ENCODE data around the gene SLC14A1. TPM values are rescaled to one million over a fixed set of nuclear protein-coding genes. Genes with fewer than 3 reads are reported as not detected.

SLC14A1 gene
- total RNA-seq, 1 experiment from 2014 or later = not detected

DNA sequence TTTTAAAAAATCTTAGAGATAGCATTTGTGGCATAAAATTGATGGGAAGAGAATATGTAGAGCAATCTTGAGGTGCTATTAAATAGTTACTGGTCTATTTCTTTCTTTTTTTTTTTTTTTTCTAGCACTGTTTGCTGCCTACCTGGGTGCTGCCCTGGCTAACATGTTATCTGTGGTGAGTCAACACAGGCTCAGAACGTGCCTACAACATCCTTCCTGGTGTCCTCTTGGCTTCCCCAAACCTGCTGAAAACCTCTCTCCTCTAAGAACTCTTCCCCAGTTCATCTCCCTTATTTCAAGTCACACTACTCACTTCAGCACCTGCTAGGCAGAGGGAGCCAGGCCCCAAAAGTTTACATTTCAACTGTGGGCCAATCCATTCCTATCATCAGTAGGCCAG lies 45.1 kb upstream of the SLC14A1 start:
- H3K79me2 ChIP-seq (ENCODE audit: low read depth) = no peaks in the 10 kb centered on the region
- CTCF ChIA-PET = no interaction called here

GRCh38 chr18:45680066-45680690 lies 43.8 kb upstream of the SLC14A1 start:
- Histone ChIP-seq H3K4me3 (no peak overlapping the region), H3K9me2 (ENCODE audit: insufficient read depth) (no peaks in the 10 kb centered on the region), H4K20me1 (ENCODE audit: insufficient read depth) (no peaks in the 10 kb centered on the region), H3K79me2 (ENCODE audit: low read depth) (no peaks in the 10 kb centered on the region), H3K27me3 (ENCODE audit: insufficient read depth, low read depth) (no peaks in the 10 kb centered on the region), H3K4me2 (no peak overlapping the region), H3K36me3 (ENCODE audit: low read depth) (no peaks in the 10 kb centered on the region), H3F3A (ENCODE audit: insufficient read depth, low read depth) (no peaks in the 10 kb centered on the region), H3K9me3 (ENCODE audit: insufficient read depth, low read depth) (no peaks in the 10 kb centered on the region), H2AFZ (no peak overlapping the region), H3K27ac (no peak overlapping the region), H3K4me1 (replicated peaks; ENCODE audit: insufficient read depth) (no peaks in the 10 kb centered on the region)
- CTCF ChIA-PET = no interaction called here
- intact Hi-C loops (cut with micrococcal nuclease; ENCODE audit: unreplicated experiment) = no loop called here
- DNase-seq = peak in 1 of 2 experiments; percentile 38
- BruUV-seq (replicated peaks) = no TSS peak
- POLR2A ChIA-PET (ENCODE audit: unreplicated experiment) = no interaction called here
- TF ChIP-seq CTCF (conservative IDR thresholded peaks at IDR 0.05) (no peak), EZH2 (IDR thresholded peaks at IDR 0.05; ENCODE audit: low read depth) (no peak)

More for the DNA sequence above, 45.1 kb upstream of the SLC14A1 start:
- no peak for DNase-seq
- intact Hi-C loops (cut with micrococcal nuclease; ENCODE audit: unreplicated experiment) = no loop called here
- no peaks in the 10 kb centered on the region for H3K27me3 ChIP-seq (ENCODE audit: insufficient read depth, low read depth)
- H2AFZ ChIP-seq = no peak overlapping the region
- H3F3A ChIP-seq (ENCODE audit: insufficient read depth, low read depth) = no peaks in the 10 kb centered on the region
- H3K9me2 ChIP-seq (ENCODE audit: insufficient read depth) = no peaks in the 10 kb centered on the region
- no peak overlapping the region for H3K4me2 ChIP-seq
- H3K4me1 ChIP-seq (replicated peaks; ENCODE audit: insufficient read depth) = no peaks in the 10 kb centered on the region
- H3K9me3 ChIP-seq (ENCODE audit: insufficient read depth, low read depth) = no peaks in the 10 kb centered on the region
- no peak overlapping the region for H3K27ac ChIP-seq
- no peaks in the 10 kb centered on the region for H4K20me1 ChIP-seq (ENCODE audit: insufficient read depth)
- no peak overlapping the region for H3K4me3 ChIP-seq
- no peak for TF ChIP-seq EZH2 (IDR thresholded peaks at IDR 0.05; ENCODE audit: low read depth)
- no peak for TF ChIP-seq CTCF (conservative IDR thresholded peaks at IDR 0.05)
- BruUV-seq (replicated peaks) = no TSS peak
- POLR2A ChIA-PET (ENCODE audit: unreplicated experiment) = no interaction called here
- no peaks in the 10 kb centered on the region for H3K36me3 ChIP-seq (ENCODE audit: low read depth)

DNA sequence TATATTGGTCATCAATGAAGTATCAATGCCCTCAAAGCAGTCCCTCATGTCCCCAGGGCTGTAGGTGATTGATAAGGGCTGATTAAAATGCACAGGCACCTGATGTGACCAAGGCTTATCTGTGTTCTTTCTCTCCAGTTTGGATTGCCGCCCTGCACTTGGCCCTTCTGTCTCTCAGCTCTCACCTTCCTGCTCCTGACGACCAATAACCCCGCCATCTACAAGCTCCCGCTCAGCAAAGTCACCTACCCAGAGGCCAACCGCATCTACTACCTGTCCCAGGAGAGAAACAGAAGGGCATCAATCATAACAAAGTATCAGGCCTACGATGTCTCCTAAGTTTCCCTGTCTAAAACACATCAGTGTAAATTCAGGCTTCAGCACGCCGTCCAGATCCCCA lies 41.8 kb upstream of the SLC14A1 start:
- TF ChIP-seq EZH2 (IDR thresholded peaks at IDR 0.05; ENCODE audit: low read depth) (no peak), CTCF (conservative IDR thresholded peaks at IDR 0.05) (no peak)
- no peak overlapping the region for H3K4me3 ChIP-seq
- DNase-seq = no peak
- no peak overlapping the region for H2AFZ ChIP-seq
- intact Hi-C loops (cut with micrococcal nuclease; ENCODE audit: unreplicated experiment) = no loop called here
- ChIA-PET POLR2A (ENCODE audit: unreplicated experiment) (no interaction called here), CTCF (no interaction called here)
- no peak overlapping the region for H3K4me2 ChIP-seq
- no peaks in the 10 kb centered on the region for H3K9me3 ChIP-seq (ENCODE audit: insufficient read depth, low read depth)
- no peaks in the 10 kb centered on the region for H3K27me3 ChIP-seq (ENCODE audit: insufficient read depth, low read depth)
- H3K9me2 ChIP-seq (ENCODE audit: insufficient read depth) = no peaks in the 10 kb centered on the region
- no peaks in the 10 kb centered on the region for H3K36me3 ChIP-seq (ENCODE audit: low read depth)
- no peaks in the 10 kb centered on the region for H3K4me1 ChIP-seq (replicated peaks; ENCODE audit: insufficient read depth)
- H4K20me1 ChIP-seq (ENCODE audit: insufficient read depth) = no peaks in the 10 kb centered on the region
- H3K27ac ChIP-seq = no peak overlapping the region
- no peaks in the 10 kb centered on the region for H3F3A ChIP-seq (ENCODE audit: insufficient read depth, low read depth)
- no TSS peak for BruUV-seq (replicated peaks)
- no peaks in the 10 kb centered on the region for H3K79me2 ChIP-seq (ENCODE audit: low read depth)
